Loucy (cell line): Measurements from ENCODE around the gene RAC3.

Source experiments
- CTCF ChIP-seq: fragments of 200-600 bp; sonication (generic); conservative IDR thresholded peaks from 2 replicates; pipeline ENCODE4 v1.5.1; 2014; ENCODE audit warnings: mild to moderate bottlenecking, antibody characterized with exemption, low read length
- EZH2phosphoT487 ChIP-seq: fragments of 200-600 bp; IDR thresholded peaks from 2 replicates; pipeline ENCODE4 v1.6.1; 2018; ENCODE audit warnings: antibody characterized with exemption, mild to moderate bottlenecking, moderate library complexity, borderline replicate concordance

- TF ChIP-seq CTCF (no peak), EZH2phosphoT487 (no peak)
Measured at GRCh38 chr17:81986606-81987005, 44.9 kb upstream of the RAC3 start.
